ENCODE measurements around the gene IFT81.

DNA sequence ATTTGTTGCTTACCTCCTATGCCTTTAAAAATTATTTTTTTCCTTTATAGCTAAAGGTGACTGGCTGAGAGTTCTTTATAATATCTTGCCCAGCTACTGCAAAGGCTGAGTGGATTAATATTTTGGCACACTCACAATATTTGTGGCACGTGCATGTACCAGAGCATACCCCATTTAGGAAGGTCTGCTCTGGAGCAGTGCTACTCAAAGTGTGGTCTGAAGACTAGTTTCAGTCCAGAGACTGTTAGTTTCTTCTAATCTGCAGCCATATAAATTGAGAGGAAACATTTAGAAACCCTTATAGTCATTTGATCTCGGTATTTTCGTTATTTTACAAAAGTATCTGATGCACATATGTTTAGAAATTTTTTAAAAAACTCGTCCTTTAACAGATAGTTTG is 51.0 kb downstream of the IFT81 start:
- TF ChIP-seq POLR2A (IDR thresholded peaks at IDR 0.05) (no peak), POLR2AphosphoS5 (IDR thresholded peaks at IDR 0.05) (no peak)

Data from sigmoid colon (tissue), 4 donors.